ENCODE results near the gene FLVCR2. TPM values are rescaled to one million over a fixed set of nuclear protein-coding genes. Genes with fewer than 3 reads are reported as not detected.

Gene FLVCR2
- total RNA-seq, 1 experiment from 2014 or later = 12.4 TPM

DNA sequence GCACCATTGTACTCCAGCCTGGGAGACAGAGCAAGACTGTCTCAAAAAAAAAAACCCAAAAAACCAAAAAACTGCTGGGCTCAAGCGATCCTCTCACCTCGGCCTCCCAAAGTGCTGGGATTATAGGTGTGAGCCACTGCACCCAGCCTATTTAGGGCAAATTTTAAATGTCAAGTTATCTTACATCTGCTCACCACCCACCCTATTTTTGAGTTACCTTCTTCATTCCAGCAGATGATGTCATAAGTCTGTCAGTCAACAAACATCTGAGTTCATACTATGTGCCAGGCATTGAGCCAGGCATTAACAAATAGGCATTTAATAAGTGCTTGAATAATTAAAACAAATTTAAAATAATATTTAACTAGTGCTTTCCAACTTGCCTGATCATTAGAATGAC, 34.6 kb upstream of the FLVCR2 start:
- intact Hi-C loops (cut with micrococcal nuclease; ENCODE audit: unreplicated experiment) = loop anchor here (1.0 to 2.0 kb wide), 2 partner anchors 17 to 29 kb away; no protein-coding TSS in a partner anchor
- POLR2A ChIA-PET (ENCODE audit: unreplicated experiment) = interaction anchor here (1.4 kb wide), 1 partner anchor 10 kb away, joined by 11 read pairs; no protein-coding TSS in a partner anchor

DNA sequence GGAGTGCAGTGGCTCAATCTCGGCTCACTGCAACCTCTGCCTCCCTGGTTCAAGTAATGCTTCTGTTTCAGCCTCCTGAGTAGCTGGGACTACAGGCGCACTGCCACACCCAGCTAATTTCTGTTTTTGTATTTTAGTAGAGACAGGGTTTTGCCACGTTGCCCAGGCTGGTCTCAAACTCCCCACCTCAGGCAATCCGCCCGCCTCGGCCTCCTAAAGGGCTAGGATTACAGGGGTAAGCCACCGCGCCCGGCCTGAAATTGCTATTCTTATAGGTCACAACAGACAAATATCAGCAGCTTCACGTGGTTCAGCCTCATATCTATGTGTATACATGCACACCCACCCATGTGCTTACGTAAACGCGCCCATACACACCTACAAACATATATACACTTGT, 32.5 kb upstream of the FLVCR2 start:
- BruUV-seq (replicated peaks) = no TSS peak
- H3K27ac ChIP-seq = no peak overlapping the region

More for the DNA sequence above, 34.6 kb upstream of the FLVCR2 start:
- peaks cover 16% of the 10 kb centered on the region; the same call in 1 of the 2 replicates for H3F3A ChIP-seq (ENCODE audit: insufficient read depth, low read depth)
- no peak overlapping the region for H3K4me3 ChIP-seq
- no peaks in the 10 kb centered on the region for H4K20me1 ChIP-seq (ENCODE audit: insufficient read depth)
- no peak overlapping the region for H3K27ac ChIP-seq
- H3K4me1 ChIP-seq (replicated peaks; ENCODE audit: insufficient read depth) = peaks cover 20% of the 10 kb centered on the region
- no peak overlapping the region for H2AFZ ChIP-seq
- no peak for TF ChIP-seq EZH2 (IDR thresholded peaks at IDR 0.05; ENCODE audit: low read depth)
- TF ChIP-seq, protein P1, sequence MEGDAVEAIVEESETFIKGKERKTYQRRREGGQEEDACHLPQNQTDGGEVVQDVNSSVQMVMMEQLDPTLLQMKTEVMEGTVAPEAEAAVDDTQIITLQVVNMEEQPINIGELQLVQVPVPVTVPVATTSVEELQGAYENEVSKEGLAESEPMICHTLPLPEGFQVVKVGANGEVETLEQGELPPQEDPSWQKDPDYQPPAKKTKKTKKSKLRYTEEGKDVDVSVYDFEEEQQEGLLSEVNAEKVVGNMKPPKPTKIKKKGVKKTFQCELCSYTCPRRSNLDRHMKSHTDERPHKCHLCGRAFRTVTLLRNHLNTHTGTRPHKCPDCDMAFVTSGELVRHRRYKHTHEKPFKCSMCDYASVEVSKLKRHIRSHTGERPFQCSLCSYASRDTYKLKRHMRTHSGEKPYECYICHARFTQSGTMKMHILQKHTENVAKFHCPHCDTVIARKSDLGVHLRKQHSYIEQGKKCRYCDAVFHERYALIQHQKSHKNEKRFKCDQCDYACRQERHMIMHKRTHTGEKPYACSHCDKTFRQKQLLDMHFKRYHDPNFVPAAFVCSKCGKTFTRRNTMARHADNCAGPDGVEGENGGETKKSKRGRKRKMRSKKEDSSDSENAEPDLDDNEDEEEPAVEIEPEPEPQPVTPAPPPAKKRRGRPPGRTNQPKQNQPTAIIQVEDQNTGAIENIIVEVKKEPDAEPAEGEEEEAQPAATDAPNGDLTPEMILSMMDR (conservative IDR thresholded peaks at IDR 0.05) = no peak
- no peaks in the 10 kb centered on the region for H3K79me2 ChIP-seq (ENCODE audit: low read depth)
- H3K36me3 ChIP-seq (ENCODE audit: low read depth) = no peaks in the 10 kb centered on the region
- H3K4me2 ChIP-seq = no peak overlapping the region
- no peaks in the 10 kb centered on the region for H3K27me3 ChIP-seq (ENCODE audit: insufficient read depth, low read depth)
- H3K9me3 ChIP-seq (ENCODE audit: insufficient read depth, low read depth) = no peaks in the 10 kb centered on the region
- DNase-seq = no peak
- CTCF ChIA-PET = interaction anchor here (0.6 to 1.8 kb wide), 3 partner anchors 34 to 57 kb away, joined by 3 to 6 read pairs (median 5); no protein-coding TSS in a partner anchor
- H3K9me2 ChIP-seq (ENCODE audit: insufficient read depth) = no peaks in the 10 kb centered on the region
- BruUV-seq (replicated peaks) = no TSS peak

DNA sequence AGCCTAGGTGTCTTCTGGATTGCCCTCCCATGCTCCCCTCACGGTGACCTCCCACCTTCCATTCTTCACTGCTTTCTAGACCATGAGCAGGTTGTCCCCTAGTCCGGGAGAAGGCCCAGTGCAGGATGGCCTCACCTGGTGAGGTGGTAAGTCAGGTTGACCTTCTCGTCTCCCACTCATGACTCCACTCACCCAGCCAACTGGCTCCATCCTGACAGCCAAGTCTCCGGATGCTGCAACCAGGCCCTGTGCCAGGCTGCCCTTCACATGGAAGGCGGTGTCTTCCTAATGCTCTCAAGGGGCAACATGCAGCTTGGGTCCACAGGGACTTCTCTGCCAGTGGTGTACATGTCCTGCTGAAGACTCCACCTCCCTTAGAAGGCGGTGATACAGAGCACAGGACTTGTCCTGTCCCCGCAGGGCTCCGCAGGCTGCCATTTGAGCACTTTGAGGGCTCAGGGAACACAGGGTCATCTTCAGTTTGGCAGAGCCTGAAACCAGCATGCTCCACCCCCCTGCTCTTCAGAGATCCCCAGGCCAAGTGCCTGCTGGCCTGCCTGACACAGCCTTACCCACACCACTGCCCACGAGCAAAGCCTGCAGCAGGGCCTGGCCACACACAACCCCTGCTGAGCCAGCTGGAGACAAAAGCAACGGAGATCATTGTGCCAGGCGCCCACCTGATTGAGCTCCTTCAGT, 30.7 kb upstream of the FLVCR2 start:
- TF ChIP-seq, protein P1 (conservative IDR thresholded peaks at IDR 0.05) = no peak
- no peak for TF ChIP-seq EZH2 (IDR thresholded peaks at IDR 0.05; ENCODE audit: low read depth)
- intact Hi-C loops (cut with micrococcal nuclease; ENCODE audit: unreplicated experiment) = no loop called here
- CTCF ChIA-PET = no interaction called here

More for the DNA sequence above, 32.5 kb upstream of the FLVCR2 start:
- TF ChIP-seq EZH2 (IDR thresholded peaks at IDR 0.05; ENCODE audit: low read depth) = no peak
- TF ChIP-seq, protein P1 (conservative IDR thresholded peaks at IDR 0.05) = no peak
- no peaks in the 10 kb centered on the region for H3K9me2 ChIP-seq (ENCODE audit: insufficient read depth)
- POLR2A ChIA-PET (ENCODE audit: unreplicated experiment) = interaction anchor here (0.6 kb wide), 1 partner anchor 89 kb away, joined by 3 read pairs; no protein-coding TSS in a partner anchor
- H3K9me3 ChIP-seq (ENCODE audit: insufficient read depth, low read depth) = no peaks in the 10 kb centered on the region
- H3K79me2 ChIP-seq (ENCODE audit: low read depth) = no peaks in the 10 kb centered on the region
- H2AFZ ChIP-seq = no peak overlapping the region
- no peak for DNase-seq
- no peak overlapping the region for H3K4me3 ChIP-seq
- H3K36me3 ChIP-seq (ENCODE audit: low read depth) = no peaks in the 10 kb centered on the region
- peaks cover 16% of the 10 kb centered on the region; the same call in 1 of the 2 replicates for H3F3A ChIP-seq (ENCODE audit: insufficient read depth, low read depth)
- H3K27me3 ChIP-seq (ENCODE audit: insufficient read depth, low read depth) = no peaks in the 10 kb centered on the region
- intact Hi-C loops (cut with micrococcal nuclease; ENCODE audit: unreplicated experiment) = no loop called here
- H3K4me1 ChIP-seq (replicated peaks; ENCODE audit: insufficient read depth) = peaks cover 20% of the 10 kb centered on the region
- H4K20me1 ChIP-seq (ENCODE audit: insufficient read depth) = no peaks in the 10 kb centered on the region
- CTCF ChIA-PET = no interaction called here
- H3K4me2 ChIP-seq = no peak overlapping the region

More for the DNA sequence above, 30.7 kb upstream of the FLVCR2 start:
- Histone ChIP-seq H3F3A (ENCODE audit: insufficient read depth, low read depth) (peaks cover 12% of the 10 kb centered on the region; the same call in 1 of the 2 replicates), H3K9me2 (ENCODE audit: insufficient read depth) (no peaks in the 10 kb centered on the region), H3K79me2 (ENCODE audit: low read depth) (no peaks in the 10 kb centered on the region), H3K27me3 (ENCODE audit: insufficient read depth, low read depth) (no peaks in the 10 kb centered on the region), H3K4me1 (replicated peaks; ENCODE audit: insufficient read depth) (peaks cover 21% of the 10 kb centered on the region), H2AFZ (no peak overlapping the region), H3K36me3 (ENCODE audit: low read depth) (no peaks in the 10 kb centered on the region), H3K4me2 (no peak overlapping the region), H4K20me1 (ENCODE audit: insufficient read depth) (no peaks in the 10 kb centered on the region), H3K4me3 (no peak overlapping the region), H3K27ac (no peak overlapping the region), H3K9me3 (ENCODE audit: insufficient read depth, low read depth) (no peaks in the 10 kb centered on the region)
- DNase-seq = no peak
- BruUV-seq (replicated peaks) = no TSS peak
- POLR2A ChIA-PET (ENCODE audit: unreplicated experiment) = no interaction called here

Measured in PC-9 (cell line).